Right forelimb (tissue), 1 donor: ENCODE results near the gene HBA2.
"Not testable (repeated sequence)": the region's sequence is repeated elsewhere in the genome, so short reads cannot be mapped to it uniquely, and the experiment has no call there.

Experiments
- DNase-seq: peaks from one replicate; pipeline ENCODE4 v3.0.0-alpha.2; 2018

Gene HBA2

GRCh38 chr16:159136-159849 is 13.4 kb upstream of the HBA2 start:
- no peak for DNase-seq

GRCh38 chr16:160242-160641 is 12.4 kb upstream of the HBA2 start:
- DNase-seq = not testable (repeated sequence)

DNA sequence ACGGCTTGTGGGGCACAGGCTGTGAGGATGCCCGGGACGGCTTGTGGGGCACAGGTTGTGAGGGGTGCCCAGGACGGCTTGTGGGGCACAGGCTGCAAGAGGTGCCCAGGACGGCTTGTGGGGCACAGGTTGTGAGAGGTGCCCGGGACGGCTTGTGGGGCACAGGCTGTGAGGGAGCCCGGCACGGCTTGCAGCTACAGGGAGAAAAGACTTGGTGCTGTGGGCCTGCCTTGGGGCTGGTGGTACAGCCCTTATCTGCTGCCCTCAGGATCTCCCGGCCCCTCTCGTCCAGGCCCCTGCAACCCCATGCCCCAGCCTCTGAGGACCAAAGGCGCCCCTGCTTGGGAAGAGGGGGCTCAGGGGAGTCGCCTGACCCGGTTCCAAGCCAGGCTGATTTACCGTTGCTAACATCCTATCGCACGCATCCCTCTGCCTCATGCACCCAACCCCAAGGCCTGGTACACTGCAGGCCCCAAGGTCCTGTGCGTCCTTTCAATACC is 11.9 kb upstream of the HBA2 start:
- peak; percentile 22 for DNase-seq

DNA sequence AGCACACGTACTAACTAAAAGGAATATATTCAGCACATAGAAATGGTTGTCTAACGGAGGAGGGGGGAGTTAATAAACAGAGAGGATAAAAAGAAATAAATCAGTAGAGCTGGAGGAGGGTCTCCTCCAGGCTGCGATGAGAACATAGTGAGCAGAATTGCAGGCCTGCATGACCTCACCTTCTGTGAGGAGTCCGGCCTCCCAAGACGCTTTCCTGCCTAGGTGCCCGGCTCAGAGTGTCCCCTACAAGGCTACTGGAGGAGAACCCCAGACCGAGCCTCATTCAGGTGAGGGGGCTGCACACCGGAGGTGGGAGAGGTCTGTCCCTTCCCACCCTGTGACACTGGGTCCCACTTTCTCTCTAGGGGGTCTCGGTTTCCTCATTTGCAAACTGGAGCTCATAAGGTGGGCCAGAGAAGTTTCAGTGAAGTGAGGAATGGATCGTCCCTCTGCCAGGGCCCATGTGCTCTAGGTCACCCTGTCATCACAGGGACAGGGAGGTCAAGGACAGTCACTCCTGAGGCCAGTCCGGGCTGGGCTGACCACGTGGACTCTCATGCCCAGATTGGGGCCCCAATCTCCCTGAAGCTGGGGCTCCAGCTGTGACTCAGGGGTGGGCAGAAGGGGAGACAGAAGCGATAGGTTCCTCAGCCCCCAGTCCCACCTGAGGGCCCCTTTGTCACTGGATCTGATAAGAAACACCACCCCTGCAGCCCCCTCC is 10.2 kb upstream of the HBA2 start:
- DNase-seq = no peak

GRCh38 chr16:163139-163538 is 9.5 kb upstream of the HBA2 start:
- DNase-seq = not testable (repeated sequence)

DNA sequence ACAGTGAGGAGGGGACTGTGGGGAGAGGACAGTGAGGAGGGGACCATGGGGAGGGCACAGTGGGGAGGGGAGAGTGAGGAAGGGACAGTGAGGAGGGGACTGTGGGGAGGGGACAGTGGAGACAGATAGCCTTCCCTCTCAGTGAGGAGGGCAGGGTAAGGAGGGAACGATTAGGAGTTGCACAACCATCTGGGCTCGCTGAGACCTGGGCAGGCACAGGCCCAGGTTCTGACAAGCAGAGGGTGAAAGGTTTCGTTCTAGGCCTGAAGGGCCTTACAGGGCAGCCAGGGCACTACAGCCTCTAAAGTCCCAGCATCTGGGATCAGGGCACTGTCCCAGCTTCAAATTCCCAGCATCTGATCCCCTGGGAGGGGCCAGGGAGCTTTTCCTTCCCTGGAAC is 9.0 kb upstream of the HBA2 start:
- not testable (repeated sequence) for DNase-seq

DNA sequence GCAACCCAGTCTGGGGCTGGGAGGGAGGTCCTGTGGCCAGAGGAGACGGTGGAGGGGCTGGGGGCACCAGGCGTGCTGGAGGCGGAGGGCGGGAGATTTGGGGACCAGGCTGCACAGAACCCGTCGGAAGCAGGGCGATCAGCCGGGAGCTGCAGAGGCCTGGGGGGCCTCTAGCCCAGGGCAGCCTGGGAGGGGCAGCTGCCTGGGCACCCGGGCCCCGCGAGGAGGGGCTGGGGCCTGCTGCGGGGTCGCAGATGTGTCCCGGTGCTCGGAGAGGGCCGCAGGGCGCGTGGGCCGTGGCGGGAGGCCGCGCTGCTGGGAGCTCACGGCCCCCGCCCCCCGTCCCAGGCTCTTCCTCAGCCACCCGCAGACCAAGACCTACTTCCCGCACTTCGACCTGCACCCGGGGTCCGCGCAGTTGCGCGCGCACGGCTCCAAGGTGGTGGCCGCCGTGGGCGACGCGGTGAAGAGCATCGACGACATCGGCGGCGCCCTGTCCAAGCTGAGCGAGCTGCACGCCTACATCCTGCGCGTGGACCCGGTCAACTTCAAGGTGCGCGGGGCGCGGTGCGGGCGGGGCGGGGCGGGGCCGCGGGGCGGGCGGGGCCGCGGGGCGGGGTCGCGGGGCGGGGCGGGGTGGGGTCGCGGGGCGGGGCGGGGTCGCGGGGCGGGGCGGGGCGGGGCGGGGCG is 8.4 kb upstream of the HBA2 start:
- DNase-seq = not testable (repeated sequence)

GRCh38 chr16:164827-165538 is 7.7 kb upstream of the HBA2 start:
- DNase-seq = no peak

DNA sequence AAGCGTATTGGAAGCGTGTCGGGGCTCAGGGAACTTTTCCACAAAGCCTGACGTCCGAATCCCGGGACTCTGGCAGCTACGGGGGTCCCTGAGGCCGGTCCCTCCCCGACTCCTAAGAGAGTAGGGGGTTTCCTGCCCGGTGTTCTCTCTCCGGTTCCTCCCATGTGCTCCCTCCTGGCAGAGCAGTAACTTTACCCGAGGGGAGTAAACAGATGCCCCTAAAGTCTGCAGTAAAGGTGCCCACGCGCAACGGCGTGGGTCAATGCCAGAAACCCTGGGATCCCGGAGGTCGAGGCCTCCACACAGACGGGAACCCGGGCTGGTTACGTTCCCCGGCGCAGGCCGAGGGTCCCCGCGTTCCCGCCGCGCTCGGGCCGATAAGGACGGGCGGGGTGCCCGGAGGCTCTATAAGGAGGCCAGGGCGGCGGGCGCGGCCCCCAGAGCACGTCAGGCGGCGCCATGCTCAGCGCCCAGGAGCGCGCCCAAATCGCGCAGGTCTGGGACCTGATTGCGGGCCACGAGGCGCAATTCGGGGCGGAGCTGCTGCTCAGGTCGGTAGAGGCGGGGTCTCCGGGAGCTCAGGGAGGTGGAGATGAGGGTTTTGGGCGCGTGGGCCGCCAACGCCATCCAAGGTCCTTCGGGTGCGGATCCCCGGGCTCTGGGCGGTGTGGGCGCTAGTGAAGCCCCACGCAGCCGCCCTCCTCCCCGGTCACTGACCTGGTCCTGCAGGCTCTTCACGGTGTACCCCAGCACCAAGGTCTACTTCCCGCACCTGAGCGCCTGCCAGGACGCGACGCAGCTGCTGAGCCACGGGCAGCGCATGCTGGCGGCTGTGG is 6.9 kb upstream of the HBA2 start, which contains the start of gene HBM:
TSS of gene HBM (plus strand) at position 440 of the 836 bp plus-strand sequence. CDS start at position 460, 20 bp downstream.
- DNase-seq = no peak

DNA sequence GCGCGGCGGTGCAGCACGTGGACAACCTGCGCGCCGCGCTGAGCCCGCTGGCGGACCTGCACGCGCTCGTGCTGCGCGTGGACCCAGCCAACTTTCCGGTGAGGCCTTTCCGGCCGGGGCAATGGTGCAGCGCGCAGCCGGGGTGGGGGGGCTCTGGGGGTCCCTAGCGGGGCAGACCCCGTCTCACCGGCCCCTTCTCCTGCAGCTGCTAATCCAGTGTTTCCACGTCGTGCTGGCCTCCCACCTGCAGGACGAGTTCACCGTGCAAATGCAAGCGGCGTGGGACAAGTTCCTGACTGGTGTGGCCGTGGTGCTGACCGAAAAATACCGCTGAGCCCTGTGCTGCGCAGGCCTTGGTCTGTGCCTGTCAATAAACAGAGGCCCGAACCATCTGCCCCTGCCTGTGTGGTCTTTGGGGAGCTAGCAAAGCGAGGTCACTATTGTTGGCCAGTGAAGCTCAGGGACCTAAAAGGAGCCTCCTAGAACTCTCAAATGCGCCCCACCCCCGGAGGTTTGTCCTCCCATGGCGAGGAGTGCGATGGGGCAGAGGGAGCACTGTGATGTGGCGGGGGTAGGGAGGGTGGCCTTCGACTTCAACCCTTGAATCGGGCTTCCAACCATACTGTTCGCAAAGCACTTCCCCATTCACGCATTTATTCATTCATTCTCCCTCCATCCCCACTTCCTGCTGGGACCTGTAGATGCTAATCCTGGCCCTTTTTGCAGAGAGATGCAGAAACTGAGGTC is 6.1 kb upstream of the HBA2 start:
- no peak for DNase-seq

DNA sequence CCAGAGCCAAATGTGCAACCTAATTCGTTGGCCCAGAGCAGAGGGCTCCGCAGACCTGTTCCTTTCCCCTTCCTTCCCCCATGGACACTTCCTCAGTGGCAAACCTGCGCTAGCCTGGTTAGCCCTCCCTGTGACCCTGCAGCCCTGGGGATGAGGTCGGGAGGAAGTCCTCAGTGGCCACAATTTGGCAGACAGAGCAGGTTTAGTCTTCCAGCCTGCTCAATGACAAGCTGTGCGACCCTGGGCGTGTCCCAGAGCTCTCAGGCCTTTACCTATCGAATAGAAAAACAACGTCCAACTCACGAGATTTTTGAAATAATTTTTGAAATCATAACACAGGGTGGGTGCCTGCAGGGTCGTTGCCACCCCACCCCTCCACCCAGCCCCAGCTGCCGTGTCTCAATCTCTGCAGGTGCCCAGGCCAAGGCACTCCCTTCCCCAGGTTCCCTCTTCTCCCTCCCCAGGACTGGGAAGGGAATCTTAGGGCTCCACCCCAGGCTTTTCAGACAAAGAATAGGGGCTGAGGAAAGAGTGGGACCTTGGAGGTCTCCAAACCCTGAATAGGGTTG is 5.5 kb upstream of the HBA2 start:
- no peak for DNase-seq

GRCh38 chr16:168424-168823 is 4.3 kb upstream of the HBA2 start:
- DNase-seq = no peak

DNA sequence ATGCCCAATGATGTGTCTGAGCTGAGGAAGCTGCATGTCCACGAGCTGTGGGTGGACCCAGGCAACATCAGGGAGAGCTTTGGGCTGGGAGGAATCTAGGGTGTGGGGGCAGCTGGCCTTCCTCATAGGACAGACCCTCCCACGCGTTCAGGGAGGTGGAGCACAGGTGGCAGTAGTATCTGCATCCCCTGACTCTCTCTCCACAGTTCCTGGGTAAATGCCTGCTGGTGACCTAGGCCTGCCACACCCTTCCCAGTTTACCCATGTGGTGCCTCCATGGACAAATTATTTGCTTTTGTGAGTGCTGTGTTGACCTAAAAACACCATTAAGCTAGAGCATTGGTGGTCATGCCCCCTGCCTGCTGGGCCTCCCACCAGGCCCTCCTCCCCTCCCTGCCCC is 3.7 kb upstream of the HBA2 start:
- no peak for DNase-seq

DNA sequence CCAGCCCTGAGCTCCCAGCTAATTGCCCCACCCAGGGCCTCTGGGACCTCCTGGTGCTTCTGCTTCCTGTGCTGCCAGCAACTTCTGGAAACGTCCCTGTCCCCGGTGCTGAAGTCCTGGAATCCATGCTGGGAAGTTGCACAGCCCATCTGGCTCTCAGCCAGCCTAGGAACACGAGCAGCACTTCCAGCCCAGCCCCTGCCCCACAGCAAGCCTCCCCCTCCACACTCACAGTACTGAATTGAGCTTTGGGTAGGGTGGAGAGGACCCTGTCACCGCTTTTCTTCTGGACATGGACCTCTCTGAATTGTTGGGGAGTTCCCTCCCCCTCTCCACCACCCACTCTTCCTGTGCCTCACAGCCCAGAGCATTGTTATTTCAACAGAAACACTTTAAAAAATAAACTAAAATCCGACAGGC is 2.6 kb upstream of the HBA2 start:
- DNase-seq = not testable (repeated sequence)

DNA sequence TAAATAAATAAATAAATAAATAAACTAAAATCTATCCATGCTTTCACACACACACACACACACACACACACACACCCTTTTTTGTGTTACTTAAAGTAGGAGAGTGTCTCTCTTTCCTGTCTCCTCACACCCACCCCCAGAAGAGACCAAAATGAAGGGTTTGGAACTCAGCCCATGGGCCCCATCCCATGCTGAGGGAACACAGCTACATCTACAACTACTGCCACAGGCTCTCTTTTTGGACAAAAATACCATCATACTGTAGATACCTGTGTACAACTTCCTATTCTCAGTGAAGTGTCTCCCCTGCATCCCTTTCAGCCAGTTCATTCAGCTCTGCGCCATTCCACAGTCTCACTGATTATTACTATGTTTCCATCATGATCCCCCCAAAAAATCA is 1.9 kb upstream of the HBA2 start:
- DNase-seq = no peak

- DNase-seq = not testable (repeated sequence)
Observed at GRCh38 chr16:173211-173854, 657 bp downstream of the HBA2 start.

- not testable (repeated sequence) for DNase-seq
Observed at GRCh38 chr16:173928-174769, 1.5 kb downstream of the HBA2 start.

GRCh38 chr16:175011-175949 is 2.6 kb downstream of the HBA2 start:
- DNase-seq = no peak
